GM20000 (cell line): ENCODE data around the gene AMOTL2.

Source experiments
- DNase-seq: peaks from one replicate; pipeline ENCODE4 v3.0.0; 2012; ENCODE audit warnings: low spot score
- CTCF ChIP-seq: IDR thresholded peaks from 2 replicates; pipeline ENCODE4 v1.5.1; 2012; ENCODE audit warnings: mild to moderate bottlenecking, control low read depth; ENCODE audit errors: extremely low read depth, missing control alignments

The AMOTL2 gene

GRCh38 chr3:134342259-134342658, 32.0 kb downstream of the AMOTL2 start:
- no peak for DNase-seq
- TF ChIP-seq CTCF: no peak

- TF ChIP-seq CTCF: no peak
- DNase-seq: no peak
Observed at GRCh38 chr3:134341389-134341788, 32.9 kb downstream of the AMOTL2 start.

GRCh38 chr3:134340982-134341365, 33.3 kb downstream of the AMOTL2 start:
- no peak for TF ChIP-seq CTCF
- no peak for DNase-seq

- no peak for TF ChIP-seq CTCF
- DNase-seq: no peak
Observed at GRCh38 chr3:134340362-134340981, 33.8 kb downstream of the AMOTL2 start.

GRCh38 chr3:134339913-134340312, 34.3 kb downstream of the AMOTL2 start:
- no peak for TF ChIP-seq CTCF
- no peak for DNase-seq

GRCh38 chr3:134339331-134339730, 34.9 kb downstream of the AMOTL2 start:
- DNase-seq: no peak
- TF ChIP-seq CTCF: no peak

GRCh38 chr3:134338516-134339261, 35.6 kb downstream of the AMOTL2 start:
- no peak for DNase-seq
- no peak for TF ChIP-seq CTCF
